Aorta (tissue), 5 donors: ENCODE measurements around the gene MITF. TPM values are rescaled to one million over a fixed set of nuclear protein-coding genes. Genes with fewer than 3 reads are reported as not detected.

Source experiments
- ATAC-seq: fragments of 200-7000 bp; cut with Tn5 transposase; one replicate; pipeline ENCODE4 v1.9.1; 2022; ENCODE audit warnings: moderate library complexity; ENCODE audit not compliant: low FRiP score
- DNase-seq, 2 donors: peaks; one replicate each; pipeline ENCODE4 v3.0.0-alpha.2; 2020
- H3K27ac ChIP-seq, 2 donors: one replicate each; pipeline ENCODE4 v1.5.1; 2013; ENCODE audit warnings: low read length in 2 of 2, mild to moderate bottlenecking in 2 of 2, moderate library complexity in 2 of 2, control low read depth in 1 of 2, inconsistent platforms in 1 of 2, low read depth in 1 of 2
- H3K27me3 ChIP-seq, 2 donors: one replicate each; pipeline ENCODE4 v1.6.1; 2013; ENCODE audit warnings: control low read depth in 1 of 2, low read length in 1 of 2, mild to moderate bottlenecking in 1 of 2, moderate library complexity in 1 of 2; ENCODE audit not compliant: insufficient read depth in 2 of 2, control insufficient read depth in 1 of 2
- H3K36me3 ChIP-seq, 2 donors: one replicate each; pipeline ENCODE4 v1.6.1; 2013; ENCODE audit warnings: control low read depth in 1 of 2, low read length in 1 of 2, mild to moderate bottlenecking in 1 of 2; ENCODE audit not compliant: insufficient read depth in 2 of 2, control insufficient read depth in 1 of 2
- H3K4me1 ChIP-seq, 2 donors: one replicate each; pipeline ENCODE4 v1.6.1; 2013; ENCODE audit warnings: low read length in 2 of 2, control low read depth in 1 of 2, mild to moderate bottlenecking in 1 of 2, moderate library complexity in 1 of 2; ENCODE audit not compliant: insufficient read depth in 2 of 2, control insufficient read depth in 1 of 2
- H3K4me3 ChIP-seq, 2 donors: one replicate each; pipeline ENCODE4 v1.5.1; 2013; ENCODE audit warnings: low read length in 2 of 2, control low read depth in 1 of 2, mild to moderate bottlenecking in 1 of 2
- H3K9me3 ChIP-seq: one replicate; pipeline ENCODE4 v1.6.1; 2013; ENCODE audit warnings: mild to moderate bottlenecking, low read length; ENCODE audit not compliant: control insufficient read depth
- WGBS, 2 donors: extraction: QIAGEN DNeasy Blood & Tissue Kit; methylation state at CpG; one replicate each; pipeline ENCODE4 v1.1.7; 2013; 5-methylcytosine and 5-hydroxymethylcytosine counted together
- intact Hi-C, 2 donors: fragments of 100-400 bp; cut with DNase I; formaldehyde crosslinking; loops; one replicate each; pipeline versions ENCODE4 v1.14.2 to v1.15.0; 2022
- polyA plus RNA-seq, 2 donors: library from polyadenylated mRNA; stranded (reverse); fragments of 200-250 nt; gene quantifications; one replicate each; pipeline ENCODE4 v1.2.3, GENCODE V29; 2013
- total RNA-seq, 2 donors: library from RNA; stranded (reverse); fragmentation: NEBNext Ultra II Directional; extraction: Animal tissue kit (Norgen Biotek cat#: 25700); gene quantifications; one replicate each; pipeline ENCODE4 v1.2.1, GENCODE V29; 2021
- donor health status: healthy with polysubstance abuse.
- donor health status: Bipolar disorder and iron deficiency.
- donor health status: DM: no; HTN: no; CAD: no.
- donor health status: DM: no; HTN: no; CAD: no.
- donor health status: DM: yes; HTN: yes; CAD: no.

MITF gene
- total and polyA plus RNA-seq, 4 donors: 4.1 to 30.5 (median 17.4) TPM

DNA sequence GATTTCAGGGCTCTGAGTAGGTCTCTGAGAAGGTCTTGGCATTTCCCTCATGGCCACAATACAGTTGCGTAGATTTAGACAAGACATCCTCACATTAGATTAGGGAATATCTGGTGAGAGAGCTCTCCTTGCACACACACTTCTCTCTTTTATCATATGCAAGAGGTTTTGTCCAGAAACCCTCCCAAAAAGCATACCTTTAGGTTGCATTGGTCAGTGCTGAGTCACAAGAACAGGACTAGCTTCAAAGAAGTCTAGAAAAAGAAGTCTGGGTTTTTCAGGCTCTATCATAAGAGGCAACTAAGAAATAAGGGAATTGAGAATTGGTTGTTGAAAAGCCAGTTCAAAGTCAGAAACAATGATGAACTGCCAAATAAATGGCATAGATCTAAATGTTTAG is 40.1 kb upstream of the MITF start:
- Histone ChIP-seq H3K9me3 (peaks cover 3% of the 10 kb centered on the region), H3K4me1 (no peaks in the 10 kb centered on the region), H3K27ac (no peak overlapping the region), H3K4me3 (no peak overlapping the region), H3K36me3 (peaks cover 0 to 2% of the 10 kb centered on the region in 2 donors), H3K27me3 (peaks cover 0 to 3% of the 10 kb centered on the region in 2 donors)
- intact Hi-C loops: no loop called here
- WGBS, 2 donors: 96 to 100% methylated on average over 1 of the region's 1 CpG
- DNase-seq: no peak
- no peak for ATAC-seq

DNA sequence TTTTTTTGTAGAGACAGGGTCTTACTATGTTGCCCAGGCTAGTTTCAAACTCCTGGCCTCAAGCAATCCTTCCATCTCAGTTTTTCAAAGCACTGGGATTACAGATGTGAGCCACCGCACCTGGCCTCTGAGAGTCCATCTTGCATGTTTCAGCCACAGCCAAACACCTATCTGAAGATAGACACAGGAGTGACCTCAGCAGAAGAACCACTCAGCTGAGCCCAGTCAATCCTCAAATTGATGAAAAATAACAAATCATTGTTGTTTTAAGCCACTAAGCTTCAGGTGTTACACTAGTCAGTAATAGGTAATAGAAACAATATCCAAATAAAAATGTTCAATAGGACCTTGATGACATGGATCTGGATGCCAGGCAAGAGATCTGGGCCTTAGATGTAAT is 38.3 kb upstream of the MITF start:
- H3K27me3 ChIP-seq: peaks cover 0 to 3% of the 10 kb centered on the region in 2 donors
- ATAC-seq (no peak), DNase-seq (no peak)
- no peak overlapping the region for H3K4me3 ChIP-seq
- H3K36me3 ChIP-seq: peaks cover 0 to 2% of the 10 kb centered on the region in 2 donors
- intact Hi-C loops: no loop called here
- no peaks in the 10 kb centered on the region for H3K4me1 ChIP-seq
- peaks cover 3% of the 10 kb centered on the region for H3K9me3 ChIP-seq
- WGBS, 2 donors: 100% methylated on average over 1 of the region's 1 CpG
- no peak overlapping the region for H3K27ac ChIP-seq

DNA sequence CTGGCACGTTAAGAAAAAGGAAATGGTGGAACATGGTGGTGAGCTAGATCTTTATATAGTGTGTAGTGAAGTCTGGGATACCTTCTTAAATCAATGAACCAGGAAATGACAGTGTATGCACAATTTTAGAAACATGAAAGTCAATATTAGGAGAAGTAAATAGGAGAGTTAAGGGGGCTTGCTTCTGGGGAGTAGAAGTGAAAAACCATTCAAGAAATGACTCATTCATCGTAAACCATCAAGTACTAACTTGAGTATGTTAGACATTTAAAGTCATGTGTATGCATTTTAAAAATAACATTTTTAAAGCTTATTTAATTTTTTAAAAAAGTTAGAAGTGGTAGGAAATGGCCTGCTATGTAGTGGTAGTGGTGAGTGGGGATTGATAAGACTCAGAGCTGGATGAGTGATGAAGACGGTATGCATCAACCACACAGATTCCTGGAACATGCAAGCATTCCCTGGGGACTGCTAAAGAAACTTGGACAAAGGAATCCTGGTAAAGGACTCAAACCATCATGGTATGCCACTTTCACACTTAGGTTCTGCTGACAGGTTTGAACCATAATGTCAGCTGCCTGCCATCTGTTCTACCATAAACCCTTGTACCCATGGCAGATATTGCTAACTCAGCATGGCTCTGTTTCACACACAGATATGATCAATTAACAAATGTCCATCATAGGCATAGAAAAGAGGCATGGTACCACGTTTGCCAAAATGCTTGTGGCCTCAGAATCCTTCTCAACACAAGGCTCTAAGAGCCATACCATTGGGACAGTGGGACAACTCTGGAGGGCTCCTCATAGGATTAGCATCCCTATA is 28.9 kb upstream of the MITF start:
- no peaks in the 10 kb centered on the region for H3K4me1 ChIP-seq
- H3K27me3 ChIP-seq: no peaks in the 10 kb centered on the region
- no peak overlapping the region for H3K27ac ChIP-seq
- no peak for DNase-seq
- no peak for ATAC-seq
- no peaks in the 10 kb centered on the region for H3K36me3 ChIP-seq
- 55 to 68% methylated on average over 4 of the region's 4 CpGs for WGBS, 2 donors
- intact Hi-C loops: no loop called here
- H3K9me3 ChIP-seq: no peaks in the 10 kb centered on the region
- H3K4me3 ChIP-seq: no peak overlapping the region

DNA sequence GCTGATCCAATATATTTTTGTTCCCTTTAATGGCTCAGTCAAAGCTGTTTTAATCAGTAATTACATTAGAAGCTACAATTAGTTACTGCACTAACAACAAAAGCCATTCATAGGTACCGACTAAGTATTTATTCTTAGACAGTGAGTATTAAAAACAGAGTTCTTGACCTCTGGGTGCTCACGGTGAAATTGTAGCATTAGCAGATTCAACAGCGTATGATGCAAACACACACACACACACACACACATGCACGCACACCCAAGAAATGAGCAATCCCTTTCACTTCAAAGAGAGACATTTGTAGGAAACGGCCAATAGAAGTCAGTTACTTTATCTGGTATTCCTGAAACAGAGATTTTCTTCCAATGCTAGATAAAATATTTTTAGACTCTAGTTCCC is 27.0 kb upstream of the MITF start:
- whole genome bisulfite sequencing, 2 donors: 71 to 88% methylated on average over 5 of the region's 5 CpGs
- Histone ChIP-seq H3K27me3 (no peaks in the 10 kb centered on the region), H3K4me1 (no peaks in the 10 kb centered on the region), H3K36me3 (no peaks in the 10 kb centered on the region), H3K9me3 (no peaks in the 10 kb centered on the region), H3K4me3 (no peak overlapping the region), H3K27ac (no peak overlapping the region)
- DNase-seq (no peak), ATAC-seq (no peak)
- intact Hi-C loops: no loop called here

DNA sequence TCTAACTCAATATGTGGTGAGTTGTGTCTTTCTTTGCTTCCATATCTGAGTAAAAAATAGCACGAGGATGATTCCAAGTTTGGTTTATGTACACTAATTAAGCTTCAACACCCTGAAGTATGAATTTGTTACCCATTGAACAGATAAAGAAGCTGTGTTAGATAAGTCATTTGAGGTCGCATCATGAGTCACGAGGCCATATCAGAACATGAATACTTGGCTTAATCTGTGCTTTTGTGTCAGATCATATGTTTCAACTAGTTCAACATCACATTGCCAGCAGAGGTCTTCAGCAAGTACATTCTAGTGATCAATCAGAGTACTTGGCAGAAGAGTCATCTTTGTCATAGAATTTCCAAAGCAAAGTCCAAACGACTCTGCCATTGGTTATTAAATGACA is 26.3 kb upstream of the MITF start:
- intact Hi-C loops: no loop called here
- 72 to 76% methylated on average over 4 of the region's 4 CpGs for WGBS, 2 donors
- ATAC-seq: no peak
- no peaks in the 10 kb centered on the region for H3K27me3 ChIP-seq
- no peaks in the 10 kb centered on the region for H3K36me3 ChIP-seq
- no peak overlapping the region for H3K27ac ChIP-seq
- no peak for DNase-seq
- no peaks in the 10 kb centered on the region for H3K9me3 ChIP-seq
- no peaks in the 10 kb centered on the region for H3K4me1 ChIP-seq
- no peak overlapping the region for H3K4me3 ChIP-seq

DNA sequence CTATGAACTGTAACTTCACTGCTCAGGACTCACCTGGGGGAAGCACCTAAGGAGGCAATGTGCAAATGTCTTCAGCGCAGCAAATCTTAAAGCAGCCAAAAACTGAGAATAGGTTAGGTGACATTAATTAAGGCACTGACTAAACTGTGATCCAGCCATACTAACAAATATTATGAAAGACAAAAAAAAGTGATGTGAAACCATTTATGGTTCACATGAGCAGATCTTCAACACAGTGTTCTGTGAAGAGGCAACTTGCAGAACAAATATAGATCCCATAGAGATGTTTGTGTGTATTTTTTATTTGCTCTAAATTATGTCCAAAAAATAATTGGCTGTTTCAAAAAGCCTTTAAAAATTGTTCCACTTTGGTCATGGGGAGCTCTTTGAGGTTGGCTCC is 24.1 kb upstream of the MITF start:
- WGBS, 2 donors: 96 to 98% methylated on average over 1 of the region's 1 CpG

DNA sequence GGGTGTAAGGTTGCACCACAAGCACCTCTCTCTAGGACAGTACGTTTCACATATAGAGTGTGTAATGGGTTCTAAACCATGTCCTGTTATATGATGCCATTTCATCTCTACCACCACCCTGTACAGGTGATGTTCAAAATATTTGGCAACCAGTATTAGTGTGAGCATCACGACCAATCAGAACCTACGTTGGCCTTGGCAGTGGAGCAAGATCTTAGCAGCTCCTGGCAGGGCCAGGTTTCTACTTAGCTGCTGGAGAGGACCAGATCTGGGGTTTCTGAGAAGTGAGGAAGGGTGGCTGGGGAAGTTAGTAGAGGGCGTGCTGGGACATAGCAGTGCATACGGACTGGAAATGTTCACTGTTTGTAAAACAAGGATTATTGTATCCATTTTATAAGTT is 23.1 kb upstream of the MITF start:
- WGBS, 2 donors: 33 to 40% methylated on average over 5 of the region's 5 CpGs
- Histone ChIP-seq H3K4me1 (no peaks in the 10 kb centered on the region), H3K4me3 (no peak overlapping the region), H3K9me3 (no peaks in the 10 kb centered on the region), H3K27me3 (no peaks in the 10 kb centered on the region), H3K36me3 (no peaks in the 10 kb centered on the region), H3K27ac (no peak overlapping the region)
- DNase-seq (no peak), ATAC-seq (peak; percentile 39)
- intact Hi-C loops: no loop called here

More for the DNA sequence above, 24.1 kb upstream of the MITF start:
- intact Hi-C loops: no loop called here
- DNase-seq (no peak), ATAC-seq (no peak)
- H3K4me1 ChIP-seq: no peaks in the 10 kb centered on the region
- no peaks in the 10 kb centered on the region for H3K9me3 ChIP-seq
- no peaks in the 10 kb centered on the region for H3K36me3 ChIP-seq
- no peaks in the 10 kb centered on the region for H3K27me3 ChIP-seq
- H3K4me3 ChIP-seq: no peak overlapping the region
- no peak overlapping the region for H3K27ac ChIP-seq

DNA sequence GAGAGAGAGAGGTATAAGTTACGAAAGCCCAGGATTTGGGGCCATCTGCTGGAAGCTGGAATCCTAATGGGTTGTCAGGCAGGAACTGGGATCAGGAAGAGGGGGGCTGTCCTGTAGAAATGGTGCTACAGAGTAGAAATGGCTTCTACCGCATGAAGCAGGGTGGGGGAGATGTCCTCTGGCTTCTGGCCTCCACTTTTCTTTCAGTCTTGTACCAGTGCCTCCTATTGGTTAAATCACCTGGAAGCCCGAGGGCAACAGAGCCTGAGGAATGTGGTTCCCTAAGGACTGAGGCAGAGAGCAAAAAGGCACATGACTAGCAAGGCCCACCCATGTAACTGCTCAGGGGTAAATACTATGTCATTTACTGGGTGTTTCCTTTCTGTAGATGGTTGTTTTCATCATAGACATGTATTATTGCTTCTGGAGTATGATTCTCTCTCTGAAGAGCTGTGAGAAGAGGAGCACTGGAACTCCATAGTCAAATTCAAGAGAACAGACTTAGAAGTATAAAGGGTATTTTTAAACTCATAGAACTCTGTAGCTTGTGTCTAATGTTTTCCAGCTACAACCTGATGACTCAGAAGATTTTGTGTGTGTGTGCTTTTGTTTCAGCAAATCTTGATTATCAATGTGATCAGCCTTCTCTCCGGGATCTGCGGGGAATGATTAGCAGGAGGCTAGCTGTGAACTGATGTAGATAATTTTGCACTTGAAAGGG is 20.2 kb upstream of the MITF start:
- WGBS, 2 donors: 73 to 75% methylated on average over 5 of the region's 5 CpGs
- ATAC-seq (peak; percentile 17), DNase-seq (no peak)
- H3K27ac ChIP-seq: no peak overlapping the region
- intact Hi-C loops: no loop called here
- H3K9me3 ChIP-seq: no peaks in the 10 kb centered on the region
- no peaks in the 10 kb centered on the region for H3K36me3 ChIP-seq
- no peaks in the 10 kb centered on the region for H3K27me3 ChIP-seq
- H3K4me3 ChIP-seq: no peak overlapping the region
- H3K4me1 ChIP-seq: no peaks in the 10 kb centered on the region
